Measurements from ENCODE around the gene IL27RA.
"Not testable (repeated sequence)": the region's sequence is repeated elsewhere in the genome, so short reads cannot be mapped to it uniquely, and the experiment has no call there.

DNA sequence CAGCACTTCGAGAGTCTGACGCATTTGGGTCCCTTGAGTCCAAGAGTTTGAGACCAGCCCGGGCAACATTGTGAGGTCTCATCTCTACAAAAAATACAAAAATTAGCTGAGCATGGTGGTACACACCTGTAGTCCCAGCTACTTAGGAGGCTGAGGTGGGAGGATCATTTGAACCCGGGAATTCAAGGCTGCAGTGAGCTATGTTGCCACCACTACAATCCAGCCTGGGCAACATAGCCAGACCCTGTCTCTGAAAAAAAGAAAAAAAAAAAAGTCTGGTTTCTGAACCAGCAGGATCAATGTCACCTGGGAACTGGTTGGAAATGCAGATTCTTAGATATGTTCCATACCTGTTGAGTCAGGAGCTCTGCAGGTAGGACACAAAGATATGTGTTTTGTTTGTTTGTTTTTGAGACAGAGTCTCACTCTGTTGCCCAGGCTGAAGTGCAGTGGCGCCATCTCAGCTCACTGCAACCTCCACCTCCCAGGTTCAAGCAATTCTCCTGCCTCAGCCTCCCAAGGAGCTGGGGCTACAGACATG, 4.8 kb upstream of the IL27RA start:
- TF ChIP-seq, protein P1, sequence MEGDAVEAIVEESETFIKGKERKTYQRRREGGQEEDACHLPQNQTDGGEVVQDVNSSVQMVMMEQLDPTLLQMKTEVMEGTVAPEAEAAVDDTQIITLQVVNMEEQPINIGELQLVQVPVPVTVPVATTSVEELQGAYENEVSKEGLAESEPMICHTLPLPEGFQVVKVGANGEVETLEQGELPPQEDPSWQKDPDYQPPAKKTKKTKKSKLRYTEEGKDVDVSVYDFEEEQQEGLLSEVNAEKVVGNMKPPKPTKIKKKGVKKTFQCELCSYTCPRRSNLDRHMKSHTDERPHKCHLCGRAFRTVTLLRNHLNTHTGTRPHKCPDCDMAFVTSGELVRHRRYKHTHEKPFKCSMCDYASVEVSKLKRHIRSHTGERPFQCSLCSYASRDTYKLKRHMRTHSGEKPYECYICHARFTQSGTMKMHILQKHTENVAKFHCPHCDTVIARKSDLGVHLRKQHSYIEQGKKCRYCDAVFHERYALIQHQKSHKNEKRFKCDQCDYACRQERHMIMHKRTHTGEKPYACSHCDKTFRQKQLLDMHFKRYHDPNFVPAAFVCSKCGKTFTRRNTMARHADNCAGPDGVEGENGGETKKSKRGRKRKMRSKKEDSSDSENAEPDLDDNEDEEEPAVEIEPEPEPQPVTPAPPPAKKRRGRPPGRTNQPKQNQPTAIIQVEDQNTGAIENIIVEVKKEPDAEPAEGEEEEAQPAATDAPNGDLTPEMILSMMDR (conservative IDR thresholded peaks at IDR 0.05; ENCODE audit: low read depth, low read length): not testable (repeated sequence)
- TF ChIP-seq EZH2 (IDR thresholded peaks at IDR 0.05; ENCODE audit: borderline replicate concordance, low read depth, low read length, poor library complexity, severe bottlenecking): not testable (repeated sequence)

Measured in A673 (cell line).